ENCODE data around the gene TRMT10A. TPM values are rescaled to one million over a fixed set of nuclear protein-coding genes. Genes with fewer than 3 reads are reported as not detected.

TRMT10A gene
- total and polyA plus RNA-seq, 2 donors (not counting 3 experiments of a cell fraction or from before 2014, with no cell fraction given): 1.7 to 8.4 TPM

DNA sequence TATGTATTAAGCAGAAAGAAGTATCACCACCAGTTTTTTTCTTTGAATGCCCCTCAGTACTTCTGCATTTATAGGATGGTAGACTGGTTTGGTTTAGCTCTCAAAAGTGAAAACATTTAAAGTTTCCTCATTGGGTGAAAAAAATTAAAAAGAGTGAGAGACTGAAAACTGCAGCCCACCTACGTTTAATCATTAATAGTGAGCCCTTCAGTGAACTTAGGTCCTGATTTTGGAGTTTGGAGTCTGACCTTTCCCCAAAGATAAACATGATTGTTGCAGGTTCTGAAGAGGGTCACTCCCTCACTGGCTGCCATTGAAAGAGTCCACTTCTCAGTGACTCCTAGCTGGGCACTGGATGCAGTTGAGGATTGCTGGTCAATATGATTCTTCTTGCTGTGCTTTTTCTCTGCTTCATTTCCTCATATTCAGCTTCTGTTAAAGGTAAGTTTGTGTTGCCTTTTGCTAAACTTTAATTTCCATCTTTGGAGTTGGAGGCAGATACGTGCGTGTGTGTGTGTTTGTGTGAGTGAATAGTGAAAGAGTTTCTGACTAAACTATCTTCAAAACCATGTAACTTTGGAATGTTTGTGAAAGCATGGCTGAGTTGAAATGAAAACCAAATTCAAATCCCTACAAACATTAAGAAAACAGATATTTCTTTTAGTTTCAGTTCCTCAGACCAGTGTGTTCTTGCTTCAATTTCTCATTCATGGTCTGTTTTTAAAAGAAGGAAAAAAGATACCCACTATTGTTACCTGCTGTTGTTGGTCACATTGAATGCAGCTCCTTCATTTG lies 10.9 kb upstream of the TRMT10A start, which contains the start of gene MTTP:
Gene MTTP, plus strand, starts transcription at position 295 of the 795 bp plus-strand sequence. Its CDS starts 86 bp downstream, at position 381.
- Histone ChIP-seq H3K36me3 (ENCODE audit: control insufficient read depth in 2 of 2, extremely low read depth in 1 of 2, insufficient read depth in 2 of 2, low read length in 2 of 2) (no peaks in the 10 kb centered on the region), H3K27me3 (ENCODE audit: control insufficient read depth in 2 of 2, insufficient read depth in 2 of 2, low read length in 2 of 2) (peaks cover 3 to 22% of the 10 kb centered on the region in 2 experiments), H3K79me2 (ENCODE audit: control insufficient read depth, insufficient read depth, low read length) (no peaks in the 10 kb centered on the region), H4K20me1 (replicated peaks; ENCODE audit: control insufficient read depth, extremely low read depth, insufficient read depth, low read length) (no peaks in the 10 kb centered on the region), H3K4me2 (ENCODE audit: insufficient read depth, low read length) (no peak within 1 kb of the TSS), H2AFZ (ENCODE audit: low read depth, low read length) (no peak within 1 kb of the TSS), H3K9me3 (replicated peaks; ENCODE audit: control insufficient read depth, insufficient read depth, low read length) (no peaks in the 10 kb centered on the region), H3K4me3 (replicated peaks in 1 of 3; ENCODE audit: insufficient read depth in 1 of 3, low read depth in 1 of 3, low read length in 3 of 3) (no peak within 1 kb of the TSS), H3K9me1 (replicated peaks; ENCODE audit: control insufficient read depth, extremely low read depth, insufficient read depth, low read length) (no peaks in the 10 kb centered on the region), H3K9ac (replicated peaks; ENCODE audit: extremely low read depth, insufficient read depth, low read length) (no peak within 1 kb of the TSS), H3K27ac (ENCODE audit: insufficient read depth, low read depth, low read length) (no peak within 1 kb of the TSS), H3K4me1 (ENCODE audit: control insufficient read depth, extremely low read depth, insufficient read depth, low read length) (no peaks in the 10 kb centered on the region)
- ChIA-PET CTCF (no interaction called here), POLR2A (no interaction called here)
- intact Hi-C loops (cut with micrococcal nuclease) (loop anchor here (10.0 kb wide), 1 partner anchor 1270 kb away; no protein-coding TSS in a partner anchor), dilution Hi-C loops (cut with MboI; ENCODE audit: extremely low pct_ligation_motif_present, low sequenced_read_pairs) (no loop called here)
- no peak for DNase-seq (ENCODE audit: low read depth, low spot score)
- no peak for TF ChIP-seq FOS (IDR thresholded peaks at IDR 0.05; ENCODE audit: borderline replicate concordance, insufficient read depth, low read length)
- no peak for TF ChIP-seq JUN (IDR thresholded peaks at IDR 0.05; ENCODE audit: borderline replicate concordance, insufficient read depth, insufficient read length, low read depth)
- TF ChIP-seq EZH2 (IDR thresholded peaks at IDR 0.05; ENCODE audit: borderline replicate concordance, low read depth, low read length, severe bottlenecking): no peak
- no peak for TF ChIP-seq POLR2AphosphoS5 (IDR thresholded peaks at IDR 0.05; ENCODE audit: insufficient read depth, low read depth, low read length)
- no peak for TF ChIP-seq GATA2 (IDR thresholded peaks at IDR 0.05; ENCODE audit: insufficient read depth, insufficient read length, low read depth, low read length)
- TF ChIP-seq MAX (IDR thresholded peaks at IDR 0.05; ENCODE audit: insufficient read depth, insufficient read length): no peak
- no peak for TF ChIP-seq POLR2A (IDR thresholded peaks at IDR 0.05; ENCODE audit: low read depth, low read length)
- TF ChIP-seq MYC (IDR thresholded peaks at IDR 0.05; ENCODE audit: low read depth, low read length): no peak
- TF ChIP-seq, protein P1, sequence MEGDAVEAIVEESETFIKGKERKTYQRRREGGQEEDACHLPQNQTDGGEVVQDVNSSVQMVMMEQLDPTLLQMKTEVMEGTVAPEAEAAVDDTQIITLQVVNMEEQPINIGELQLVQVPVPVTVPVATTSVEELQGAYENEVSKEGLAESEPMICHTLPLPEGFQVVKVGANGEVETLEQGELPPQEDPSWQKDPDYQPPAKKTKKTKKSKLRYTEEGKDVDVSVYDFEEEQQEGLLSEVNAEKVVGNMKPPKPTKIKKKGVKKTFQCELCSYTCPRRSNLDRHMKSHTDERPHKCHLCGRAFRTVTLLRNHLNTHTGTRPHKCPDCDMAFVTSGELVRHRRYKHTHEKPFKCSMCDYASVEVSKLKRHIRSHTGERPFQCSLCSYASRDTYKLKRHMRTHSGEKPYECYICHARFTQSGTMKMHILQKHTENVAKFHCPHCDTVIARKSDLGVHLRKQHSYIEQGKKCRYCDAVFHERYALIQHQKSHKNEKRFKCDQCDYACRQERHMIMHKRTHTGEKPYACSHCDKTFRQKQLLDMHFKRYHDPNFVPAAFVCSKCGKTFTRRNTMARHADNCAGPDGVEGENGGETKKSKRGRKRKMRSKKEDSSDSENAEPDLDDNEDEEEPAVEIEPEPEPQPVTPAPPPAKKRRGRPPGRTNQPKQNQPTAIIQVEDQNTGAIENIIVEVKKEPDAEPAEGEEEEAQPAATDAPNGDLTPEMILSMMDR (IDR thresholded peaks at IDR 0.05; ENCODE audit: extremely low read depth in 1 of 2, insufficient read depth in 1 of 2, low read depth in 1 of 2, low read length in 2 of 2): no peak
- no peak for FAIRE-seq
- BruUV-seq (replicated peaks): no TSS peak
